ENCODE measurements around the gene C9. TPM values are rescaled to one million over a fixed set of nuclear protein-coding genes. Genes with fewer than 3 reads are reported as not detected.
"Not testable (repeated sequence)": the region's sequence is repeated elsewhere in the genome, so short reads cannot be mapped to it uniquely, and the experiment has no call there.

C9 gene
- total and polyA plus RNA-seq, 12 donors, result 0.17 TPM; not detected in 11

DNA sequence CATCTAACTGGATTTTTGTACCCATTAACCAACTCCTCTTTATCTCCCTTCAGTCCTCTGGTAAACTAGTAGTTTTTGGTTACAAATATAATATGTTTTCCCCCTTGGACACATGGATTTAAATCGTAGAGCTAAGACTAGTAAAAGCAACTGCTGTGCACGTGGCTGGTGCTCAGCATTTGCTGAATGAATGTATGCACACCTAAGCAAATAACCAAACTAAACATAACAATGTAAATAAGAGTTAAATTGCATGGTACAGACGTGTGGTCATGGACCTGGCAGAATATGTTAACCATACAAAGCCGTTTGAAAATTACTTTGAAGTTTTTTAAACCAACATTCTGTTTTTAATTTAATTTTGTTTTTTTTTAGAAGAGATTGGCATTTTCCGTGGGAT is 79.7 kb downstream of the C9 start:
- ATAC-seq (no peak), DNase-seq (no peak)
- intact Hi-C loops (cut with DNase I), result loop anchor here in 7 of 10 donors (5.0 to 10.0 kb wide), 5 partner anchors 67 to 282 kb away; partner anchors contain the start of gene FYB1 (in 5 of the 7)
- peaks cover 0 to 10% (median 0%) of the 10 kb centered on the region in 7 donors for H3K27me3 ChIP-seq
- TF ChIP-seq, protein P1, sequence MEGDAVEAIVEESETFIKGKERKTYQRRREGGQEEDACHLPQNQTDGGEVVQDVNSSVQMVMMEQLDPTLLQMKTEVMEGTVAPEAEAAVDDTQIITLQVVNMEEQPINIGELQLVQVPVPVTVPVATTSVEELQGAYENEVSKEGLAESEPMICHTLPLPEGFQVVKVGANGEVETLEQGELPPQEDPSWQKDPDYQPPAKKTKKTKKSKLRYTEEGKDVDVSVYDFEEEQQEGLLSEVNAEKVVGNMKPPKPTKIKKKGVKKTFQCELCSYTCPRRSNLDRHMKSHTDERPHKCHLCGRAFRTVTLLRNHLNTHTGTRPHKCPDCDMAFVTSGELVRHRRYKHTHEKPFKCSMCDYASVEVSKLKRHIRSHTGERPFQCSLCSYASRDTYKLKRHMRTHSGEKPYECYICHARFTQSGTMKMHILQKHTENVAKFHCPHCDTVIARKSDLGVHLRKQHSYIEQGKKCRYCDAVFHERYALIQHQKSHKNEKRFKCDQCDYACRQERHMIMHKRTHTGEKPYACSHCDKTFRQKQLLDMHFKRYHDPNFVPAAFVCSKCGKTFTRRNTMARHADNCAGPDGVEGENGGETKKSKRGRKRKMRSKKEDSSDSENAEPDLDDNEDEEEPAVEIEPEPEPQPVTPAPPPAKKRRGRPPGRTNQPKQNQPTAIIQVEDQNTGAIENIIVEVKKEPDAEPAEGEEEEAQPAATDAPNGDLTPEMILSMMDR (IDR thresholded peaks at IDR 0.05), result no peak
- 63 to 66% methylated on average over 5 of the region's 5 CpGs for WGBS, 2 donors
- H3K9me3 ChIP-seq, result peaks cover 0 to 9% (median 0%) of the 10 kb centered on the region in 11 donors
- H3K4me1 ChIP-seq, result peaks cover 0 to 5% (median 0%) of the 10 kb centered on the region in 9 donors
- H3K27ac ChIP-seq, result no peak overlapping the region
- no peak overlapping the region for H3K4me3 ChIP-seq
- H3K36me3 ChIP-seq, result no peaks in the 10 kb centered on the region

DNA sequence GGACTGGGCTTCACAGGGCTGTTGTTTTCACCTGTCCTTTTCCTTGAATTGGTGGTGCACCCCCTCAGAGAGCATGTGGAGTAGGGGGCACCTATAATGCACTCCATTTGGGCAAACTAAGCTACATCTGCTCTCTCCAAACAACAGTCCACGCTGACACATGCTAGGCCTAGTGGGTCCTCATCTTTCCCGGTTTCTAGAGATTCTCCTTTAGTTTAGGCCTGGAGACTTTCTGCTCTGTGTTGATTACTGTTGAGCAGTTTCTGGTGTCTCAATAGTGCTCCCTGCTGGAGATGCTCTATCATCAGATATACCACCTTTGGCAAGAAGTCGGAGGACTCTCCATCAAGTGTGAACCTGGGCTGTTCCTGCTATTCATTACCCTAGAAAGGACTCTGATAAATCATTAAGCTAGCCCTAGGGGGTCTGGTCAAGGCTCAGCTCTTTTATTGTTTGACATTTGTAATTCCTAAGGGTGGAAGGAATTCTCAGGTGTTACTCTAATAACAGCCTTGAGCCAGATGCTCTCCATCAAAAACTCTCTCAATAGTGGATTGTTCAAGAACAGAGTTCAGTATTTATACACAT is 81.0 kb downstream of the C9 start:
- TF ChIP-seq, protein P1 (IDR thresholded peaks at IDR 0.05), result peak; percentile 35 to 73 (median 66)
- ATAC-seq (peak in 7 of 8 donors; percentile 72 to 83 (median 79)), DNase-seq (peak in 1 of 2 donors; percentile 34)
- 18 to 19% methylated on average over 3 of the region's 3 CpGs for WGBS, 2 donors
- H3K9me3 ChIP-seq, result peaks cover 0 to 9% (median 0%) of the 10 kb centered on the region in 11 donors
- no peaks in the 10 kb centered on the region for H3K36me3 ChIP-seq
- no peak overlapping the region for H3K27ac ChIP-seq
- intact Hi-C loops (cut with DNase I), result loop anchor here in 9 of 10 donors (2.0 to 10.0 kb wide), 8 partner anchors 63 to 281 kb away; partner anchors contain the start of gene FYB1 (in 7 of the 9)
- H3K4me1 ChIP-seq, result peaks cover 0 to 5% (median 0%) of the 10 kb centered on the region in 9 donors
- no peak overlapping the region for H3K4me3 ChIP-seq
- peaks cover 0 to 10% (median 0%) of the 10 kb centered on the region in 7 donors for H3K27me3 ChIP-seq

DNA sequence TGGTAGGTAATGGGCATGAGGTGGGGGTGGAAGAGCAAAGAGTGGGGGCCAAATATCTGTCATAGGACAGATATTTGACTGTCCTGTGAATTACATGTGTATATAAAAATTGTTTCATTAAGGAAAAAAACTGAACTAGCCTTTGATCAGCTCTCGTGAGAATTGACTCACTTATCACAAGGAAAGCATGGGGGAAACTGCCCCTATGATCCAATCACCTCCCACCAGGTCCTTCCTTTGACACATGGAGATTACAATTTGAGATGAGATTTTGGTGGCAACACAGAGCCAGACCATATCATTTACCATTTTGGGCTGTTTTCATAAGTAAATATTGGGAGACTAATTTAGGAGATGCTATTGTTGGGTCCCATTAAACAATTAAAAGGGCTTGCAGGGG is 81.7 kb downstream of the C9 start:
- no peak overlapping the region for H3K4me3 ChIP-seq
- H3K4me1 ChIP-seq, result peaks cover 0 to 5% (median 0%) of the 10 kb centered on the region in 9 donors
- H3K9me3 ChIP-seq, result peaks cover 0 to 9% (median 0%) of the 10 kb centered on the region in 11 donors
- TF ChIP-seq, protein P1 (IDR thresholded peaks at IDR 0.05), result no peak
- no peak overlapping the region for H3K27ac ChIP-seq
- peaks cover 0 to 10% (median 0%) of the 10 kb centered on the region in 7 donors for H3K27me3 ChIP-seq
- 86 to 94% methylated on average over 1 of the region's 1 CpG for WGBS, 2 donors
- intact Hi-C loops (cut with DNase I), result loop anchor here in 9 of 10 donors (2.0 to 10.0 kb wide), 8 partner anchors 62 to 280 kb away; partner anchors contain the start of gene FYB1 (in 7 of the 9)
- no peaks in the 10 kb centered on the region for H3K36me3 ChIP-seq
- no peak for ATAC-seq
- DNase-seq, result no peak

DNA sequence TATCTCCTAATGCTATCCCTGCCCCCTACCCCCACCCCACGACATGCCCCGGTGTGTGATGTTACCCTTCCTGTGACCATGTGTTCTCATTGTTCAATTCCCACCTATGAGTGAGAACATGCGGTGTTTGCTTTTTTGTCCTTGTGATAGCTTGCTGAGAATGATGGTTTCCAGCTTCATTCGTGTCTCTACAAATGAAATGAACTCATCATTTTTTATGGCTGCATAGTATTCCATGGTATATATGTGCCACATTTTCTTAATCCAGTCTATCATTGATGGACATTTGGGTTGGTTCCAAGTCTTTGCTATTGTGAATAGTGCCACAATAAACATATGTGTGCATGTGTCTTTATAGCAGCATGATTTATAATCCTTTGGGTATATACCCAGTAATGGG is 88.4 kb downstream of the C9 start:
- H3K4me3 ChIP-seq; H3K27me3 ChIP-seq; DNase-seq; intact Hi-C loops (cut with DNase I); ATAC-seq; H3K36me3 ChIP-seq: not testable (repeated sequence)
- peak overlapping the region in 1 of 10 donors; percentile 93 for H3K27ac ChIP-seq
- 91 to 93% methylated on average over 4 of the region's 4 CpGs for WGBS, 2 donors
- H3K9me3 ChIP-seq, result peaks cover 0 to 16% (median 0%) of the 10 kb centered on the region in 11 donors
- peaks cover 0 to 49% (median 3%) of the 10 kb centered on the region in 9 donors for H3K4me1 ChIP-seq
